ENCODE results near the gene KCNMB1.

Gene KCNMB1

DNA sequence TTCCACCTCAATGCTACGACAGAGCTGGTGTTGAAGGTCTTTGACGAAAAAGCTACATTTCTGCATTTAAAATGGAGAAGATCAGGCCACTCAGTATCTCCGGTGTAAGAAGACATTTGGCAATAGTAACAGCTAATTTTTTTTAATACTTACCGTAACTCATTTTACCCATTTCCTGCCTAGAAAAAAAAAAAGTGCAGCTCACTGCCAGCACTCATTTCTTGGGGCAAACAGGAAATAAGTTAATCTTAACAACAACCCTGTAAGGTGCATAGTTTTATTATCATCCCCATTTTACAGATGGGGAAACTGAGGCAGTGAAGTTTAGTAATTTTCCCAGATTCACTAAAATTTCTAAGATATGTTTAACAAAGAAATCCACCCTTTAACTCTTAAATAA, 27.4 kb upstream of the KCNMB1 start:
- DNase-seq (ENCODE audit: low read depth in 2 of 3, low spot score in 2 of 3), result no peak

DNA sequence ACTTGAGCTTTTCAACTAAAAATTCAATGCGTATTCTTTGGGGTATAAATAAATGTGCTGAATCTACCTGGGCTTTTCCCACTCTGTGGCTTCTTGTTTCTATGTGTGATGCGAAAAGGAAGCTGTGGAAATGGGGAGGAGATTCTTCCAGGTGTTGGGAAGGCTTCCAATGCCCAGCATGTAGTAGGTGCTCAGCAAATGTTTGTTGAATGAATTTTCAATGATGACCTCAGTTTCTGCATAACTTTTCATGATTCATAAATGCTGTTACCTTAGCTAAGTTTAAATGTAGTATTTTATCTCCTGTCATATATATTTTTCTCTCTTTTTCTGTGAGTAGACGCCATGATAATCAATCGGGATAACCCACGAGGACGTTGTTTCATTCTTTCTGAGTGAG, 25.6 kb upstream of the KCNMB1 start:
- DNase-seq (ENCODE audit: low read depth in 2 of 3, low spot score in 2 of 3), result no peak

DNA sequence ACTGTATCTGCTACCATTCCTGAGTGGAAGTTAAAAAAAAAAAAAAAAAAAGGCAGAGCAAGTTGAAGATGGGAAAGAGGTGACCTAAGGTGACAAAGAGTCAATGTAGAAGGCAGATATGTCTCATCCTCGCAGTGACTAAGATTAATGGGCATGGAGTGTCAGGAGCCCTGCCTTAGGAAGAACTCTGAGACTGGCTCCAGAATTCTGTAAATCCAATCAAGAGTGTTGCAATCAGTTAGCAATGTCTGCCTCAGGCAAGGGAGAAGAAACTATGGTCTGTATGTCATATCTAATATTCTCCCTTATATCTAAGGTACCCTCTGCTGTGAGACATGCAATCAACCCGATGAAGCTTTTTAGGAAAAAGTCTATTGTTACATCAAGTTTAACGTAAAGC, 24.7 kb upstream of the KCNMB1 start:
- no peak for DNase-seq (ENCODE audit: low read depth in 2 of 3, low spot score in 2 of 3)

DNA sequence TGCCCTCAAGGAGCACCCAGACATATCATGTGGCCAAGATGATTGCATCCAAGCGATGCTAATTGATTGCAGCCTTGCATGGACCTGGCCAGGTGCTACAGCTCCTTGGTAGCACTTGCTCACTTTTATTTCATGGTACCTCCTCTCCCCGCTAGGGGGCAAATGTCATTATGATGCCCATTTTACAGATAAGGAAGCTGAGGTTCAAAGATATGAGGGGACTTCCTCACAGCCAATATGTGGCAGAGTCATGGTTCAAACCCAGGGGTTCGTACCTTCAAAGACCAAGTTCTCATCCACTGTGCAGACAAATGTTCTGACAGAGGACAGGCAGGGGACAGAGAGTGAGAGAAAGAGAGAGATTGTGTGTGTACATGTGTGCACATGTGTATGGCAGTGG, 21.9 kb upstream of the KCNMB1 start:
- no peak for DNase-seq (ENCODE audit: low read depth in 2 of 3, low spot score in 2 of 3)

DNA sequence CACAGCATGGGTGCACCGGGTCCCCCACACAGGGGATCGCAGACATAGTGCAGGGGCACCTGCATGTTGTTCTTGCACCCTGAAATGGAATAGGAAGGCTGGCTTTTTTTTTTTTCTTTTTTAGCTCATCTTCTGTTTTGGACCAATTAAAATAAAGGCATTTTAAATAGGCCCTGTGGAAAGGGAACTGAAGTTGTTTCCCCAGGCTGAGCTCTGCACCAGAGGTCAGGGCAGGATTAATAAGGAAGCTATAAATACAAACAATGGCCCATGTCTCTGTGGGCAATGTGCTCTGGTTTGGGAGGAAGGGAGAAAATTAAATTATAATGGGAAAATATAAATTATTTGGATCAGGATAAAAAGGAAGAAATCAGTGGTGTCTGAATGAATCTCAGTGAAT, 21.2 kb upstream of the KCNMB1 start:
- DNase-seq (ENCODE audit: low read depth in 2 of 3, low spot score in 2 of 3), result no peak

DNA sequence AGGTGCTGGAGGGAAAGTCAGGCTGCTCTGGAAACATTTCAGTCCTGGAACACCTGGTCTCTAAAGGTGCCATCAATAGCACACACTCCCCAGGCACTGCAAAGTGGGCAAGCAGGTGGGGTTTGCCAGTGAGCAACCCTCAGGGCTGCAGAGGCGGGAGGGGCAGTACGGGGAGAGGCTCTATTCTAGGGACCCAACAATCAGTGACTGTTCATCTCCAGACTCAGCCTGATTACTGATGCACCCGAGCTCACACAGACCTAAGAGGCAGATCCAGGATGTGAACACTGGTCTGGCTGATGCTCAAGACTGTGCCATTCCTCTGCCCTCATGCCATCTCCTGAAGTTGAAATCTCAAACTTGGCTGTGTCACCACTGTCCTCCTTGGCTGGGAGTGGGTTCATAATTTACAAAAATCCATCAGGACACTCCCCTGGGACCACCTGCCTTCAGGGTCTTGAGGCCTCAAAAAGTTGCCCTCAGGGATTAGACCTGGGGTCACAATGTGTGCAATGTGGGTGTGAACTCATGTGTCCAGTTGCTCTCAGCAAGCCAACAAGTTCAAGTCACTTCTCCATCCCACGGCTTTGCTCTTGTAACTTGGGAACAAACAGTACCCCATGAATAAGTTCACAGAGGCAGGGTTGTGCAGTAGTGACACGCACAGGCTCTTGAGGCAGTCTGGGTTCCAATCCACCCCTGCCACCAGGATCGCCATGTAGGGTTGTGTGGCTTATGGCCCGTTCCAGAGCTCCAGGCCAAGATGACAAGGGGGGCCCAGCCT, 19.9 kb upstream of the KCNMB1 start:
- no peak for DNase-seq (ENCODE audit: low read depth in 2 of 3, low spot score in 2 of 3)

DNA sequence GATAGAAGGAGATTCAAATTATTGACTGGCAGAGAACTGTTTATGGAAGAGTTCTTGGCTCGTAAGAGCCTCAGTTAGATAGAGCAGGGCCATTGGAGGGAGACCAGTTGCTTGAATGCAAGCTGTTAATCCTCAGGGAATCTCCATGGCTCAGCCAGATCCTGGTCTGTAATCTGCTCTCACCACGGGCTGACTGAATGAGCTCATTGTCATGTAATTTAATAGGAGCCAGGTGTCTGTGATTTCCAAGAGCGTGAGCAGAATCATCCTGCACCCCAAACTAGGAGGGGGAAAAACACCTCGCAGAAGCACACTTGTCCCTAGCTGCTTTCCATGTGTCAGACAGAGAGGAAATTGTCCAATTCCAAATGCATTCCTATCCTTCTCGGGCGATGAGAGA, 19.1 kb upstream of the KCNMB1 start:
- no peak for DNase-seq (ENCODE audit: low read depth in 2 of 3, low spot score in 2 of 3)

DNA sequence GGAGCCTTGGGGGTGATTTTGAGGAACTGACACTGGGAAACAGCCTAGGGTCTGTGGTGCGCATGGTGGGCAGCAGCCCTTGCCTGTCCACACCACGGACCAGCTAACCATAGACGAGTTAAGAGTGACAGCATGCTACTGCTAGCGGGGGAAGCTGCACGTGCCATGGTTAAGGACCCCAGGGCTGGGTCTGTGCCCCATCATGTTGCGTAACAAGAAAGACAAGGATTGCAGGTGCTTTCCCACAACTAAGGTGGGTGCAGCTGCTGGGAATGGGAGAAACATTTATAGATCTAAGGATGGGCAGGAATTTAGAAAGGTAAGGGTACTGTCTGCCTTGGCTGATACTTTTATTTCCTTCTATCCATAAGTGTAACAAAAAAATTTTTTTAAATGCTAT, 17.9 kb upstream of the KCNMB1 start:
- DNase-seq (ENCODE audit: low read depth in 2 of 3, low spot score in 2 of 3), result no peak

DNA sequence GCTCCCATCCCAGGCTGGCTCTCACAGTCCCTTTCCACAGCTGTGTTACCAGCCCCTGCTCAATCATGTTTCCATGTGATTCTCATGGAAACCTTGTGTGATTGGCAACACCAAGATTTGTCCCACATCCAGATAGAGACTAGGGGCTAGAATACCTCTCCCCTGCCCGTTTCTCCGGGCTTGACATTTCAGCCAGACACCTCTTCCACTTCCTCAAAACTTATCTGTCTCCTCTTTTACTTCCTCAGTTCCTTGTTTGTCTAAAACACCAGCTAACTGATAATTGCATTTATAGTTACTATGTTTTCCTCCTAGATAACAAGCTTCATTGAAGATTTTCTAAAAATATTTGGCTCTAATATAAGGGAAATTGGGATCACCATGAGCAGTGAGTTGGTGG, 16.6 kb upstream of the KCNMB1 start:
- no peak for DNase-seq (ENCODE audit: low read depth in 2 of 3, low spot score in 2 of 3)

DNA sequence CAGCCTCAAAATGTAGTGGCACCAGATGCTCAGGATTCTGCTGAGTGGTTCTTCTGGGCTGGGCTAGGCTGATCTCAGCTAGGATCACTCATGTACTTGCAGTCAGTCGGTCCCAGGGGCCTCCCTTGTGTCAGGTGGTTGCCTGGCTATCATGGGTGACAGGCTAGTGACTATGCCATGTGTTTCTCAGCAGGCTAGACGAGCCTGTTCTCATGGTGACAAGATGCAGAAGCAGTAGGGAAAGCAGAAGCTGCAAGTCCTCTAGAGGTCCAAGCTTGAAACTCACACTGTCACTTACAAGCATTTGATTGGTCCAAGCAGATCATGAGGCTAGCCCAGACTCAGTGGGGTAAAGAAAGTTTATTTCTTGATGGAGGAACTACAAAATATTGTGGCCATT, 15.2 kb upstream of the KCNMB1 start:
- no peak for DNase-seq (ENCODE audit: low read depth in 2 of 3, low spot score in 2 of 3)

DNA sequence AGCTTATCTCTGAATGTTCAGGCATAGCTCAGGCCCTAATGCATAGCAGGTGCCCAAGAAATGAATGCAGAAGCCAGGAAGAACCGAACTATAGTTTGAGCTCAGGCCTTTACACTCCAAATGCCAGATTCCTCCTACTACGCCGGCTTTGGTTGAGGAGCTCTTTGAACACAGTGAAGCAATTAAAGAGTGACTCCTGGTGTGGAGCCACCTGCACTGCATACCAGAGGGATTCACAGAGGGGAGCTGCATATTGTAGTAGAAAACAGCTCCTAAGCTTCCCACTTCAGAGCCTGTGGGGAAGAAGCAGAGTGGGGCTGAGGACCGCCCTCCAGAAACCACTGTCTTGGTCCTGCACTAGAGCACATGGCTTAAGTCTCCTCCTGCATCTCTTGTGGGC, 14.5 kb upstream of the KCNMB1 start:
- no peak for DNase-seq (ENCODE audit: low read depth in 2 of 3, low spot score in 2 of 3)

DNA sequence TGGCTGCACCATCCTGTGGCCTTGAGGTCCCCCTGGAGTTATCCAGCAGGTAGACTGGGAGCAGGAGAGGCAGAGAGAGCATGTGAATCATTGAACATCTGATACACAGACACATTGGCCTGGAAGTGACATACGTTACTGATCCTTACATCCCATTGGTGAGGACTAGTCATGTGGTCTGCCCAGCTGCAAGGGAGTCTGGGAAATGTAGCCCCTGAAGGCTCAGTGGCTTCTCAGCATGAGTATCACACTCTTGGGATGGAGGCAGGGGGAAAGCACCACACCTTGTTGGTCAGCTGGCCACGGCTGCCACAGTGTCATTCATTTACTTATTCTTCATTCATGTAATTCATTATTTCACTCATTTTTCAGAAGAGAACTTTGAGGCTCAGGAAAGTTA, 13.3 kb upstream of the KCNMB1 start:
- no peak for DNase-seq (ENCODE audit: low read depth in 2 of 3, low spot score in 2 of 3)

DNA sequence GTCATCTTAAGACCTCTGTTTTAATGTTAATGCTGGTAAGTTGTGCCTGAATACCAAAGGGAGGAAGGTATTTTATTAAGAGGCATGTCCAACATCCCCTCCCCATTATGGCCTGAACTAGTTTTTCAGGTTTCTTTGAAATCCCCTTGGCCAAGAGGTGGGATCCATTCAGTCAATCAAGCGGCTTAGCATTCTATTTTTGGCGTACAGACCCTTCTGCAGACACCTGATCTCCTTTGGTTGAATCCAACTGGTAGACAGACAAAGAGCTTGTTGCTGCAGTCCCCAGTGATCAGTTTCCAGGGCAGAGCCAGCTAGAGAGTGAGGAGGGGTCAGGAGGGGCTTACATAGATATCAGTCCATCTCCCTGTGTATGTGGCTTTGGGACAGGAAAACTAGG, 7.9 kb upstream of the KCNMB1 start:
- DNase-seq (ENCODE audit: low read depth in 2 of 3, low spot score in 2 of 3), result no peak

DNA sequence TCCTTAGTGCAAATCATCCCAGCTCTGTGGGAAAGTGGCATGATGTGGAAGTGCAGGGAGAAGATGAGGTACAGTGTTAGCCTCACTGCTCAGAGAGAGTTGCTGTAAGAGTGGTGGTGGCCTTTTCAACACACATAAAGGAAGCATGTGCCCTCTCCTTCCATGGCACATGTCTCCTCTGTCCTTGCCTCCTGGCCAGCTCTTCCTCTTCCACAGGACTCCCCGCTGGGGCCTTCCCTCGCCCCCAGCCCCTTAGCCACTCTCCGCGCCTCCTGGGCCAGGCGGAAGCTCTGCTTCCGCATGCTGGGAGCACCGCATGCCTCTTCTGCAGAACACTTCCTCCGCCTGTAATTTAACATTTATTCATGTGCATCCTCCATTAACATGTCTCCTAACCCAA, 4.8 kb upstream of the KCNMB1 start:
- no peak for DNase-seq (ENCODE audit: low read depth in 2 of 3, low spot score in 2 of 3)

DNA sequence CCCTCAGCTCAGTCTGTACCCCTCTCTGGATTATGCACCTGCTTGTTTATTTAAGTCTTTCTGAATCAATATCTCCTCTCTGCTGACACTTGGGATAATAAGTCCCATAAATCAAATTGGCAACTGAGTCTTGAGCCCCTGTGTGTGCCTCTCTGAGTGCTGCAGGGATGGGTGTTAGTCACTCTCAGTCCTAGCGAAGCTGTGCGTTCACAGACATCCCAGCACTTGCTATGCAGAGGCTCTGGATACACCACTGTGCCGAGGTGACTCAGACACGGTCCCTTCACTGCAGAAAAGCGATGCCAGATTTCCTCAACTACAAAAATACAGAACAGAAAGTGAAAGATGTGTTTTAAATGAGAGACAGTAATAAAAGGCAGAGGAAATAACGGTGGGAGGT, 4.1 kb upstream of the KCNMB1 start:
- no peak for DNase-seq (ENCODE audit: low read depth in 2 of 3, low spot score in 2 of 3)

DNA sequence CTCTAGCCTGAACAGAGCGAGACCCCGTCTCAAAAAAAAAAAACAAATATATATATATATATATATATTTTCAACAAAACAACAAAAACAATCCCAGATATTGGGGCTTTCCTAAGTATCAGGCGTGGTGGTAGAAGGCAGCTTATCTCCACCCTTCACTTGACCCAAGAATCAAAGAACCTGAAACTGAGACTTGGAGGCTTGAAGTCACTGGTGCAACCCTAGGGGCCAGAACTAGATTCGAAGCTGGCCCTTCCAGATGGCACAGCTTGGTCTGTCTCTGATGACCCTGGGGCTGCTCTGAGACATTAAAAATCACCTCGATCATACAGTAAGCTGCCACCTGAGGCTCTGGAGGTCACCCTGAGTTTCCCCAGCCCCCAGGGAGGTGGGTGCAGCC, 1.3 kb upstream of the KCNMB1 start:
- no peak for DNase-seq (ENCODE audit: low read depth in 2 of 3, low spot score in 2 of 3)

DNA sequence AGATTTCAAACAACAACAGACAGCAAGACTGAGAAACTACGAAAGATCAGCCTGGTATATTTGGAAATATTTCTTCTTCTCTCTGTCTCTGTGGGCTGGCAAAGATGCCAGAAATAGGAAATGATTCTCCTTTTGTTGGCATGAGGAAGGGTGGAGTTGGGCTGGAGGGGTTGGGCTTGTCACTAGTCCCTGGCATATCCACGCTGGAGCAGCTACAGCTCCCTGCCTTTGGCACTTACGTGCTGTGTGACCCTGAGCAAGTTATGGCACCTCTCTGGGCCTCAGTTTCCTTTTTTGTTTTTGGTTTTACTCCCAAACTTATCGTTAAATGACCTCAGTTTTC, 354 bp upstream of the KCNMB1 start:
- no peak for DNase-seq (ENCODE audit: low read depth in 2 of 3, low spot score in 2 of 3)

DNA sequence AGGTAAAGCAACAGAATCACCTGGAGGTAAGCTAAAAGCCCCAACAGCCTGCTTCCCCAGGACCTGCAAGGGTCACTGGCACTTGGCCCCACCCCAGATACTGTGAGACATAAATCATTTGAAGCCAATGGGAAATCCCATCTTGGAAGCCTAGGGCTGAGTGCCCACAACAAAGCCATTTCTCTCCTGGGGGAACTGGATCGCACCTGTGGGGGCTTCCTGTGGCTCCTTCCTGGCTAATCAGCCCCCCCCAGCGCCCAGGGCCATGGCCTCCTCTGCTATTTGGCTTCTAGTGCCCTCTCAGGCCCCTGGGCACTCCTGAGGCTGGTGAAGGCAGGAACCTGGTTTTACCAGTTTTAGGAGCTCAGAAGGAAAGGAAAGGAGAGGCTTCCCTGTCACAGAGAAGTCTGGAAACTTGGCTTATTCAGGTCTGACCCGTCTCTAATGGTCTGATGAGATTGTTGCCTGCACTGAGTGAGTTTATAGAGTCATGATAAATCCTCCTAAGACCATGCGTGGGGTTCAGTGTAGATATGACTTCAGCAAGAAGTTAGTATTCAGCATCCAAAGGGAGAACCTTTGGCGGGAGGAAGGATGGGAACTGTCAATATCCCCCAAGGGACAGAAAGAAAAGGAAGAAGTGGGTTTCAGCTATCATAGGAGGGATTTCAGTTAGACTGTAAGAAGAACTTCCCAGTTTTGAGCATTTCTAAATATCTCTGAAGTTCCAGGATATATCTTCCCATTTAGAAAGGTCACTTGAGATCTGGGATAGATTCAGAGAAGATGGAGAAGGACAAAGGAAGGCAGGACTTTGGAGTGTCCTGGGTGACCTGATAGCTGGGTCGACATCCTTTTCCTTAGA, 1.2 kb downstream of the KCNMB1 start:
- DNase-seq (ENCODE audit: low read depth in 2 of 3, low spot score in 2 of 3), result no peak

DNA sequence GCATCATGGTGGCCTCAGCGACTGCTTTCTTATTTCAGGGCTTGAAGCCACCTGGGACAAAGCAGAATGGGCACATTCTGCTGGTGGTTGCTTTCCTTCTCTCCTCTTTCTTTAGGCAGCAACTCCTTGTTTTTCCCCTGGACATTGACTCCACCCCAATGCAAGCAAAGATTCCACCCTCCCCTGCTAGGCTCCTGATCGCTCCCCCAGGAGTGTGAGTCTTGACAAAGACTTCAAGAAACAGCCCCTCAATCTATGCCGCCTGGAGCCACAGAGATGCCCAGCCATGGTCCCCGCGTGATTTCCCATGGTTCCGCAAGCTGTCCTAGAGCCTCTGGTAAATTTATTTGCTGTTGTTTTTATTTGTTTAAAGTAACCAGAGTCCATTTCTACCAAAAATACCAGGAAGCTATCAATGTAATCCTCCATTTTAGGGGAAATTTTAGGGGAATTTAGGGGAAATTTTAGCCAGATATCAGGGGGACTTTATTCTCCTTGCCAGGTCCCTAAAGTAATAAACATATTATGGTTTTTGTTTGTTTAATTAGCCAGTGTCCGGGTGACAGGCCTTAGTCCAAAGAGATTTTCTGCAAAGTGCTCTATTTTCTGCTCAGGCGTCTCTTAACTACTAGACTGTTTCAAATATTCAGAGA, 2.3 kb downstream of the KCNMB1 start:
- DNase-seq (ENCODE audit: low read depth in 2 of 3, low spot score in 2 of 3), result no peak

DNA sequence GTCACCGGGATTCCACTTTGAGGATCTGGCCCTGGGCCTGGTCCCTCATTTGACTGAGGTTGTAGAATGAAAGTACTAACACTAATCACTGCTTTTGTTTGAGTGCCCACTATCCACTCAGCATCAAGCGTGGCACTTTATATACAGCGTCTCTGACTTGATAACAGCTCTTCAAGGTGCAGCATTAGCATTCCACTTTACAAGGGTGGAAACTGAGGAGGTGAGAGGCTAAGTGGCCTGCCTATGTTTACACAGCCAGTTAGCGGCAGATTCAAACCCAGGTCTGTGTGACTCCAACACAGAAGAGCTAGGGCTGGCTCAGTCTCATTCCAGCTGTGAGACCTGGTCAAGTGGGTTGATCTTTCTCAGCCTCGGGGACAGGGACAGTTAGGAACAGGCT, 5.9 kb downstream of the KCNMB1 start:
- no peak for DNase-seq (ENCODE audit: low read depth in 2 of 3, low spot score in 2 of 3)

DNA sequence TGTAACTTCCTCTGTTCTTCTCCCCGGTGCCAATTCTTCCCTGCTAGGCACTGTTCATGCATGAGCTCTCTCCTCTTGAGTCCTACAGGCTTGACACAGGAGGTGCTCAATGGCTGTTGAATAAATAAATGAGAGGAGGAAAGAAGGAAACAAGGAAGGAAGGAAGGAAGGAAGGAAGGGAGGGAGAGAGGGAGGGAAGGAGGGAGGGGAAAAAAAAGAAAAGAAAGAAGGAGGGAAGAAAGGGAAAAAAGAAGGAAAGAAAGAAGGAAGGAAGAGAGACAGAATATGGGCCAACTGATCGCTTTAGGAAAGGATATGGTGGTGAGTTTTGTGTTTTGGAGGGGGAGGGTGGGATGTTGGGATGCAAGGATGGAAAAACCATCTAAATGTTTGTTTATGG, 6.4 kb downstream of the KCNMB1 start:
- DNase-seq (ENCODE audit: low read depth in 2 of 3, low spot score in 2 of 3), result no peak

DNA sequence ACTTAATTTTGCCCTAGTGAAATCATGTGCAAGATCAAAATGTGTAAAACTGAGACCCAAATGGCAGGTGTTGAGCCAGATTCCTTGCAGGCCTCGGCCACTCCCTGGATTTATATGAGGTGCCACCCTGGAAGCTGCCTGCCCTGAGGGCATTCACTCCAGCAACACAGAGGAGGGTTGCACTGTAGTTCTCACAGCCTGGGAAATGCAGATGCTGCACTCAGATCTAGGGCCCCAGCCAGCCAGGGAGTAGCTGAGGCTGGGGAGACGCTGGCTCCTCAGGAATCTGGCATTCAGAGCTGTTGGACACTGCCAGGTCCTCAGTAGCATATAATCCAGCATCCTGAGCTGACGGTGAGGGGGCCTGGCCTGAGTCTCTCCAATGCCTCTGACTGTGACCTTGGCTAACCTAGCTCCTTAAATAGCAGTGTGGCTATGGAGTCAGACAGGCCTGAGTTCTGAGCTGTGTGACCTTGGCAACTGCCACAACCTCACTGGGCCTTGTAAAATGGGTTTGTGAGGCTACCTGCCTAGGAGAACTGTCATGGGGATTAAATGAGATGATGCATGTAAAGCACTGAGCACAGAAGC, 8.7 kb downstream of the KCNMB1 start:
- DNase-seq (ENCODE audit: low read depth in 2 of 3, low spot score in 2 of 3), result no peak
